Measurements from ENCODE around the gene OLIG3. TPM values are rescaled to one million over a fixed set of nuclear protein-coding genes. Genes with fewer than 3 reads are reported as not detected.

The OLIG3 gene
- total and polyA plus RNA-seq, 2 of the 13 experiments (the other 11 are each of a cell fraction or from before 2014, with no cell fraction given): not detected

GRCh38 chr6:137467211-137467610 is 27.0 kb downstream of the OLIG3 start:
- Histone ChIP-seq H3K36me3 (replicated peaks in 1 of 2; ENCODE audit: control insufficient read depth in 1 of 2, insufficient read depth in 2 of 2, low read length in 2 of 2) (no peaks in the 10 kb centered on the region), H3K27ac (ENCODE audit: extremely low read length, insufficient read depth, low read length) (no peak overlapping the region), H3K4me1 (ENCODE audit: insufficient read depth, low read length) (peaks cover 20% of the 10 kb centered on the region), H3K27me3 (ENCODE audit: control insufficient read depth in 1 of 2, insufficient read depth in 2 of 2, low read length in 2 of 2) (peaks cover 0 to 17% of the 10 kb centered on the region in 2 experiments; a peak in 4 of 5 replicates), H3K4me2 (ENCODE audit: low read depth, low read length) (no peak overlapping the region), H2AFZ (ENCODE audit: low read length) (no peak overlapping the region), H3K9me3 (ENCODE audit: low read length) (no peaks in the 10 kb centered on the region), H3K79me2 (ENCODE audit: insufficient read depth, low read length) (no peaks in the 10 kb centered on the region), H4K20me1 (ENCODE audit: insufficient read depth, low read length) (no peaks in the 10 kb centered on the region), H3K4me3 (replicated peaks in 1 of 3; ENCODE audit: insufficient read depth in 1 of 3, low read depth in 2 of 3, low read length in 3 of 3) (no peak overlapping the region), H3K9ac (ENCODE audit: insufficient read depth, low read depth, low read length) (no peak overlapping the region)
- in situ Hi-C loops (cut with HindIII; ENCODE audit: extremely low pct_ligation_motif_present, low pct_unique_long_range_greater_than_20kb) (no loop called here), intact Hi-C loops (cut with micrococcal nuclease; ENCODE audit: unreplicated experiment) (no loop called here)
- CTCF ChIA-PET (ENCODE audit: low intra/inter-chr PET ratio, low total read pairs): no interaction called here
- no TSS peak for BruUV-seq (replicated peaks)
- FAIRE-seq: no peak
- TF ChIP-seq ZNF564 (CRISPR knock-in tag; IDR thresholded peaks at IDR 0.05) (no peak), RFX3 (CRISPR knock-in tag; IDR thresholded peaks at IDR 0.05) (no peak), NFE2L2 (IDR thresholded peaks at IDR 0.05; ENCODE audit: low read length) (no peak), PBX3 (CRISPR knock-in tag; IDR thresholded peaks at IDR 0.05; ENCODE audit: borderline replicate concordance) (no peak), HMGXB3 (CRISPR knock-in tag; IDR thresholded peaks at IDR 0.05; ENCODE audit: borderline replicate concordance) (no peak), TP53 (CRISPR knock-in tag; conservative IDR thresholded peaks at IDR 0.05) (no peak), E2F1 (CRISPR knock-in tag; IDR thresholded peaks at IDR 0.05) (no peak), IRF1 (CRISPR knock-in tag; IDR thresholded peaks at IDR 0.05; ENCODE audit: low read depth) (no peak), ZNF33B (CRISPR knock-in tag; IDR thresholded peaks at IDR 0.05) (no peak), POLR2AphosphoS5 (IDR thresholded peaks at IDR 0.05; ENCODE audit: low read depth, low read length) (no peak), ZBTB49 (CRISPR knock-in tag; IDR thresholded peaks at IDR 0.05; ENCODE audit: borderline replicate concordance) (no peak), ZNF34 (CRISPR knock-in tag; IDR thresholded peaks at IDR 0.05; ENCODE audit: borderline replicate concordance) (no peak), KDM5A (IDR thresholded peaks at IDR 0.05; ENCODE audit: borderline replicate concordance, low read length) (no peak)
- WGBS (ENCODE audit: low lambda C conversion rate): 59% methylated on average over 6 of the region's 6 CpGs
- POLR2A ChIA-PET: no interaction called here
- no peak for DNase-seq (ENCODE audit: low spot score)
- no peak for ATAC-seq

Measured in HepG2 (cell line).